Neural progenitor cell (in vitro differentiated cells): ENCODE results near the gene IL1RAP.

ENCODE experiments used
- CTCF ChIP-seq: fragments of 200-600 bp; sonication (generic); IDR thresholded peaks from 2 replicates; pipeline ENCODE4 v1.5.1; 2017; ENCODE audit warnings: antibody characterized with exemption, mild to moderate bottlenecking
- EZH2 ChIP-seq: fragments of 200-600 bp; sonication (generic); IDR thresholded peaks from 2 replicates; pipeline ENCODE4 v1.6.1; 2017; ENCODE audit warnings: antibody characterized with exemption, mild to moderate bottlenecking, moderate library complexity

- TF ChIP-seq CTCF (no peak), EZH2 (no peak)
These were observed 128.1 kb downstream of the IL1RAP start for GRCh38 chr3:190642016-190642415.
